GM21786 (cell line): ENCODE measurements around the gene PLOD3.

ENCODE experiments used
- ATAC-seq: cut with Tn5 transposase; IDR thresholded peaks from one replicate; pipeline ENCODE4 v1.9.1; 2021; ENCODE audit not compliant: unreplicated experiment

Gene PLOD3

DNA sequence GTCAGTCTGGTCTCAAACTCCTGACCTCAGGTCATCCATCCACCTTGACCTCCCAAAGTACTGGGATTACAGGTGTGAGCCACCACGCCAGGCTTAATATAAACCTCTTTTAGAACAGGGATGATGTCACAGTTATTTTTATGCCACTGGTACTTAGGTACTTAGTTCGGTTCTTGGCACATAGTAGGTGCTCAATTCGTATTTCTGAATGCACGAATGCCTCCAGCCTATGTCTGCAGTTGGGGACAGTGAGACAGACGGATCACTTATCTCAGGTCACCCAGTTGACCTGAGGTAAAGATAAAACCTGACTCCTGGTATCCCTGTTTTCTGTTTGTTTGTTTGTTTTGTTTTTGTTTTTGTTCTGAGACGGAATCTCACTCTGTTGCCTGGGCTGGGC, 31.2 kb downstream of the PLOD3 start:
- no peak for ATAC-seq

DNA sequence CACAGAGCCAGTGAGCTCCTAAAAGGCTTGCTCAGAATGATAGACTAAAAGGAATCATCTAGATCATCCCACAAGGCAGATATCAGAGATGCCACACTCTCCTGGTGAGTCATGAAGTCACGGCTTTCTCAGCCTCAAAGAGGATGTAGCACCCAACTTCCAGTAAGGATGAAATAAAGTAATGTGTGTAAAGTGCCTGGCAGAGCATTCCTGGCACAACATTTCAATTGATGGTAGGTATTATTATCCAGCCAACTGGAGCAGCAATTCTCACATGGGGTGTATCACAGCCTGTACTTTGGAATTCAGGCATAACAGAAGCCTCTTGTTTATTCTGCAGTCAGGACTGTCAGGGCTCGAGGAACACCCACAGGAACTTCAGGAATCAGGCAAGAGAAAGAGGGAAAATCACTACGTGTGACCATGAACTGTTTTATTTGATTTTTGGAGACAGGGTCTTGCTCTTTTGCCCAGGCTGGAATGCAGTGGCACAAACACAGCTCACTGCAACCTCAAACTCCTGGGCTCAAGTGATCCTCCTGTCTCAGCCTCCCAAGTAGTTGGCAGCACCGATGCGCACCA, 32.0 kb downstream of the PLOD3 start:
- no peak for ATAC-seq

DNA sequence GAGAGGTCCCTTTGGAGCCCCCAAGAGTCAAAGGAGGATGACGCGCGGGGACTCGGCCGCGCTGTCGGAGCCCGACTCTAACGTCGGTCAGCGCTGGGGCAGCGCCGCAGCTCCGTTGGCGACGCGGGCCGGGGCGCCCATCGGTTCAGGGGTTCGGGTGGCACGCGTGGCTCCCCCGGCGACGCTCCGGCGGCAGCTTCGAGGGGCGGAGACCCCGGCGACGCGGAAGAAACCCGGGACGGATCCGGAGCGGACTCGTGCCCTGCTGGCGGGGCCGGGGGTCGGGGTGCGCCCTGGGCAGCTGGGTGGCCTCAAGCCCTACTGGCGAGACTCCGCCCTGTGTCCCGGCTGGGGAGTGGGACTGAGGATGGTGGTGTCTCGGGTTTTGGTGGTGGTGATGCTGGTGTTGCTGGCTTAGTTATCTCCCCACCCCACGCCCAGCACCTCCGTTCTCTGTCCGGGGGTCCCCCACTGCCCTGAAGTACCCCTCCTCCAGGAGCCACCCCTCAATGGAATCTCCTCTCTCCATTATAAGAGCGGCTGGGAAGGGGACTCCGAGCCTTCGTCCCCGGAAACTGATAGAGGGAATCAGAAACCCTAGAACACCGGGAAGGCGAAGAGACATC, 37.1 kb downstream of the PLOD3 start, which contains the start of gene NAT16:
TSS of gene NAT16 (minus strand) at position 164 of the 626 bp plus-strand sequence. CDS start 5,486 bp downstream, outside the sequence.
- no peak for ATAC-seq

GRCh38 chr7:101179713-101180112, 37.7 kb downstream of the PLOD3 start:
- no peak for ATAC-seq

DNA sequence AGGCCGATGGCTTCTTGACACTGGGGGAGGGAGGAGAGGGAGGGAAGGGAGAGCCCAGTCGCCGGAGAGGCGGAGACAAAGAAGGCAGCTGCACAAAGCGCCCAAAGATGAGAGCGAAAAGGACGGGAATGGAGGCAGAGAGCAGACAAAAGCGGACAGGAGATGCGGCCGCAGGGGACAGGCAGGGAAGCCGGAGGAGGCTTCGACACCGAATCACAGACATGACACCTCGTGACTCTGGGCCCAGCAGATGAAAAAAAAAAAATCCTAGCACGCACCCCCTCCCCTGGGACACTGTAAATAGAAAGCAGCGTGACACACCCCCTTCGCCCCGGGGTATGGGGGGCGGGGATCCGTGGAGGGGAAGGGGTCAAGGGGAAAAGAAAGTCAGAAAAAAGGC, 38.3 kb downstream of the PLOD3 start:
- ATAC-seq, result no peak

- no peak for ATAC-seq
Measured at GRCh38 chr7:101177644-101178043, 39.7 kb downstream of the PLOD3 start.

DNA sequence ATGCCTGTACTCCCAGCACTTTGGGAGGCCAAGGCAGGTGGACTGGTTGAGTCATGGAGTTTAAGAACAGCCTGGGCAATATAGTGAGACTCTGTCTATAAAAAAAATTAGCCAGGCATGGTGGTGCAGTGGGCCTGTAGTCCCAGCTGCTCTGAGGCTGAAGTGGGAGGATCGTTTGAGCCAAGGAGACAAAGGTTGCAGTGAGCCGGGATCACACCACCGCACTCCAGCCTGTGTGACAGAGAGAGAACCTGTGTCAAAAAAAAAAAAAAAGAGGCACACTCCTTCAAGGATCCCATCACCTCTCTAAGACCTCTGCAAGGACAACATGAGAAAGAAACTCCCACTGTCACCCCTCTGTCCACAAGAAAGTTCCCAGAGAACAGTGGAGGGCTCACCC, 41.7 kb downstream of the PLOD3 start:
- ATAC-seq, result no peak

DNA sequence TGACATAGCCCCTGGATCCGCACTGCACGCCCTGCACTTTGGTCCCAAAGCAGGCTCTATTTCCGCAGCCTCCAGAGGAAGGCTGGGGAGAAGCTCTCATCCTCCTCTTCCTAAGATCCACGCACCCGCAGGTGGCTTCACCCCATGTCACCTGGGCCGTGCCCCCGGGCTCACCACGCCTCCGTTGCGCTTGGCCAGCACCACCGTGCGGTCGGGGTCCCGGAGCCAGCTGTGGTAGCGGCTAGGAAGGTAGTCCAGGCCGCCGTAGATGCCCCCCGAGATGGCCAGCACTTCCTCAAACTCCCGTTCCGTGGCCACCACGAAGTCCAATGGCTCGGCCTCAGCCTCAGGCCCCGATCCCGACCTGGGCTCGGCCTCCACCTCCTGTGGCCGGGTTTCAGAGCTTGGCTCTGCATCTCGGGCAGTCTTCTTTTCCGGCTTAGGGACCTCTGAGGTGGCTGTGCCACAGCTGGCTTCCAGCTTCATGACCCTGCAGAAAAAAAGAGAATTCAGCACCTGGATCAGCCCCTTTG, 43.0 kb downstream of the PLOD3 start:
- no peak for ATAC-seq

DNA sequence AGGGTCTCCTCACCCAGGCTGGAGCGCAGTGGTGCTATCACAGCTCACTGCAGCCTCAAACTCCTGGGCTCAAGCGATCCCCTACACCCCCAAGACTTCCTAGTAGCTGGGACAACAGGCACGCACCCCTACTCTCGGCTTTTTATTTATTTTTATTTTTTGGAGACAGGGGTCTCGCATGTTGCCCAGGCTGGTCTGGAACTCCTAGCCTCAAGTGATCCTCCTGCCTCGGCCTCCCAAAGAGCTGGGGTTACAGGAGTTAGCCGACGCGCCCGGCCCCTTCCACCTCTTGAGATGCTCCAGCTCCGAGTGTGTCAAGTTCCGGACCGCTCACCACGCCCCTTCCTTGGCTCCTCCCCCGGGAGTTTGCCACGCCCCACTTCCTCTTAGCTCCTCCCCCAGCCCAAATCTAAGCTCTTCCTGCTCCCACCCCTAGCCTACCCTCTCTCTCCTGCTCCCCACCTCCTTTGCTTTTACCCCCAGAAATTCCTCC, 43.6 kb downstream of the PLOD3 start:
- peak; percentile 49 for ATAC-seq

DNA sequence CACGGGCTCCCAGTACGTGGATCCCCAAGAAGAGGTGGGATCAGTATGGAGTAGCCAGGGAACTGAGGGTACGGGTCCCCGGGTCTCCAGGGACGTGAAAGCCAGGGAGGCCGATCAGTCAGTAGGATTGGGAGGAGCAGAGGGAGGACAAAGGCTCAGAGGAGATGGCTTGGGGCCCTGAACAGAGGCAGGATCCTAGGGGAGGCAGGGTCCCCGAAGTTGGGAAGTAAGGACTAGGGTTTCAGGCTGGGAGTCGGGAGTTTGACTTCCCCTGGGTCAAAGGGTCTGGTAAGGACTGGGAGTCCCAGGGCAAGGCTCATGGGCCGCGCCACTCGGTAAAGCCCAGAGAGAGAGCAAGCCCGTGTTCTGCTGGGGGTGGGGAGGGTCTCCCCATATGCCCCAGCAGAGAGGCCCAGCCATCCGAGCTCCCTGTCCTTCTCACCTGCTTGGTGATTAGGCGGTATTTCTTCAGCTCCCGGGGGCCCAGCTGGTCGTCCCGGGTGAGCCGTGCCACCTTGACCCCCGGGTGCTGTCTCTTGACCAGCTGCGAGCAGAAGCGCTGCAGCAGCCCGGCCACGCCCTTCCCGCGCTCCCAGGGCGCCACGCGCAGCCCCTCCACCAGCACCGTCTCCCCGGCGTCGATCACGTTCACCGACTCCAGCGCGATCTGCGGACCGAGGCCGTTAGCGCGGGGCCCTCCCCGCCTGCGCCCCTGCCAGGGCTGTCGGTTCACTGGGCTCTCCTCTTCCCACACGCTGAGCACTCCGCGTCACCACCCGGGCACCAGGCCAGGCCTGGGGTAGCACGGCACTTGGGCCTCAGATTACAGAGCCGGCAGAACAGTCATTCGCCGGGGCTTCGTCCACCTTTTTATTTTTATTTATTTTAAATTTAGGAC, 44.3 kb downstream of the PLOD3 start:
- ATAC-seq, result no peak

GRCh38 chr7:101172005-101172853, 45.2 kb downstream of the PLOD3 start:
- no peak for ATAC-seq

- ATAC-seq, result no peak
Measured at GRCh38 chr7:101171442-101171837, 45.9 kb downstream of the PLOD3 start.

DNA sequence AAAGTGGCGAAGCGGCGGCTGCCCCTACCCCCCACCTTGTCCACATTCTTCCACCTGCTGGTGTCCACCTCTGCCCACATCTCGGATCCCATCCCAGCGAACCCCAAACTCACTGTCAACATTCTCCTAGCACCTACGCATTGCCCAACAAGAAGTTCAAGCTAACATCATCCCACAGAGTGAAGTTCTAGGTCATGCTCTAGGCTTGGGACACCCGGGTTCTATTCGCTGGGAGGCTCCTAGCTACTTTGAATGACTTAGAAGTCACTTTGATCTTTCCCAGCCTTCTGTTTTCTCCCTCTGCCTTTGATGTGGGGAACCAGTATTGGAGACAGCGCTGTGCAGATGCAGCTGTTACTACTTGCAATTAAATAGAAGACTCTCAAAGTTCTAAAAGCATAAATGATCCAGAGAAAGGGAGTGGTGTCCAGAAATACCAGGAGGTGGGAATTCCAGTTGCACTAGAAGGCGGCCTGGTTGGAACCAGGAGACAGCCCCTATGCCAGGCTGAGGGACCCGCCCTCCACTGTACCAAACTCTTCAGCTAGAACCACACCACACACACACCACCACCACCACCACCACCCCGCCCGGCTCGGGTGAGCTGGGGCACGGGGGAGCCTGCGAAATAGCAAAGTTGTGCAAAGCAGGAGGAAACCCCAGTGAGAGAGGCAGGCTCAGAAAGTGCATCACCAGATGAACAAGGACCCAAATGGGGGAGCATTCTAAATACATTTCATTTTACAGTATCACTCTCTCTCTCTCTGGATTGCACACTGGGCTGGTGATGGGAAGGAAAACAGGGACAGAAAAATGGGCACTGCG, 46.6 kb downstream of the PLOD3 start:
- no peak for ATAC-seq

DNA sequence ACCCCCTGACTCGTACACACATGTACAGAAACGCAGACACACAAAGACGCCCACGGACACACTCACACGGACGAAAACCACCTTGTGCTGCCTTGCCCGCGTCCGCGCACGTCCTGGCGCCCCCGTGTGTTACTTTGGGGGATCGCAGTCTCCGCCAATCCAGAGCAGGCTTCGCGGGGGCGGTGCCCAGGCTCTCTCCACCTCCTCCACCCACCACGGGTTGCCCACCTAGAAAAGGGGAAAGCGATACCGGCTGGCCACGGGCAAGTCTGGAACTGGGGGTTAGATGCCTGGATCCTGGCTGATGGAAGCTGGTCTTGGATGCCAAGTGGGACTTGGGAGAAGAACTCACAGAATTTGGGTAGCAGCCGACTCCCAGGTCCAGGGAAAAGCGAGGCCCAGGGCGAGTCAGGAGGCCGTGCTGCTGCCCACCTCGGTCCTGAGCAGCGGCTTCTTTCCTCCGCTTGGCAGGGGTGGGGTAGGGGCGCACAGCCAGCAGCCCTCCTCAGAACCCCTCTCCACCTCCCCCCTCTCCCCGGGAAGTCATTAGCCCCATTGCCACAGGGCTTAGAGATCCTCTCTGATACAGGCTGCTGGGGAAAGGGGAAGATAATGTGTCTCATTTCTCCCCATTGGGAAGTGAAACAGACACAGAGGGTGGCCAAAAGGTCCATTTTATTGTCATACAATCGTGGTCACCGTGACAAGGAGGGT, 47.4 kb downstream of the PLOD3 start:
- no peak for ATAC-seq

DNA sequence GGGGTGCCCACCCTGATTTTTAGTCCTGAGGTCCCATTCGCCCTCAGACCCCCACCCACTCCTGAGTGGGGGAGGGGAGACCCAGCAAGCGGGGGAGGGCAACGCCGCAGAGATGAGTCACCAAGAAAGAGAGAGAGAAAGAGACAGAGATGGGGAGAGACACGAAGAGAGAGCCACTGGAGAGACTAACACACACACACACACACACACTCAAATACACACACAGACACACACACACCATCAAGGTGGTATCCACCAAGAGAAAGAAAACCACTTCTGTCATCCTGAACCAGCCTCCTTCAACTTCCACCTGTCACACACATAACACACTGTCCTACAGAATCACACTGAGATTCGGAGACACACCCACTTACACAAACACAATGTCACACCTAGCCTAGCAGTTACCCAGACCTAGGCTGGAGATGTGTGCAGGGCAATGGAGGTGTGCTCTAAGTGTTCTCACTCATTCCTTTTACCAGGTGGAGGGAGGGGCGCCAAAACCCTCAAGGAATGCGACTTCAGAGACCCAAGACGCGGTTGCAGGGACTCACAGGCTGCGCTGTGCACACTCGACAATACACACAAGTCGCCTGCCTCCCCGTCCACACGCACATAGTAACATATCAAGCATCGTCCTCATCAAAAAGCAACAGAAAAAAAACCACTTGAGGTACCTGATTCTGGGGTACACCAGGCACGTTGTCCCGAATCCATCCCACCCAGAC, 48.1 kb downstream of the PLOD3 start:
- no peak for ATAC-seq

DNA sequence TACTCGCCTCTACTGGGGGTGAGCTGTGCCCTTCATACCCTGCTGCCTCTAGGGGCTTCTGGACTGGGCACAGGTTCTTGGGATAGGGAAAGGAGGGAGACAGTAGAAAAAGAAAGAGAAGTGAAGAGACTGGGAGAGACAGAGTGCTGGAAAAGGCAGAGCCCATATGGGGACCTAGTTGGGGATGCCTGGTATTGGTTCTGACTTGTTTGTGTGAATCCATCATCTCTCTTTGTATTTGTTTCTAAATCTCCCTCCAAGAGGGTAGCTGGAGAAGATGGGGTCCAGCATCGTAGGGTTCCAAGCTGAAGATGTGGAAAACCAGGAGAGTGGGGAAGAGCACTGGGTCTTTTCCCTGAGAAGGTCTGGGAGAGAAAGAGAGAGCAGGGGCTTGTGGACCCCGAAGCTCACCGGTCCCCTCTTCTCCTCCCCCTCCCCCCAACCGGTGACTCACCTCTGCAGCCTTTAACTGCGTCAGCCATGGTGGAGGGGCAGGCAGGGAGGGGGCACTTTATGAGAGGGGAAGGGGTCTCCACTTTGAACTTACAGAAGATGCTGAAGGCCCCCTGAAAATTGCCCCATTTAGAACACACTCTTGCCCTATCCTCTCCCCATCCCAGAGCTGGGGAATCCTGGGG, 48.9 kb downstream of the PLOD3 start:
- ATAC-seq, result no peak

- no peak for ATAC-seq
Measured at GRCh38 chr7:101167645-101168411, 49.6 kb downstream of the PLOD3 start.
